Measurements from ENCODE around the gene ZNG1F. TPM values are rescaled to one million over a fixed set of nuclear protein-coding genes. Genes with fewer than 3 reads are reported as not detected.
"Not testable (repeated sequence)": the region's sequence is repeated elsewhere in the genome, so short reads cannot be mapped to it uniquely, and the experiment has no call there.

ZNG1F gene
- total RNA-seq, 4 donors from 2014 or later: 8.1 to 20.8 (median 12.4) TPM

DNA sequence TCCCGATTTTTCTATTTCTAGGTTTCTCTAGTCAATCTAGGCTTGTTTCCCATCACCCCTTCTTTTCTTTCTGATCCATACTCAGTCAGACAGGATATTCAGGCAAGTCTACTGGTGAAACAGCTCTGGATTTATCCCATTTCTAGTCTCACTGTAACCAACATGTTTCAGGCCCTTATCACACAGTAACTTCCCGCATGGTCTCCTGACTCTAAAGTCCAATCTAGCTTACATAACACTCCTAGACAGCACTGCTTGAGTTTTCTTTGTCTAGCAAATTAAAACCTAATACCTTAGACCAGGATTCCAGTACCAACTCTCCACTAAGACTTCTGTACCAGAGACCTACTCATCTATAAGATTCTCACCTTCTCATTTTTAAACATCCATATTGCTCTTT lies 47.2 kb downstream of the ZNG1F start:
- not testable (repeated sequence) for H3K27me3 ChIP-seq; H3K4me1 ChIP-seq; H3K9me3 ChIP-seq; H3K36me3 ChIP-seq; DNase-seq (ENCODE audit: low spot score in 2 of 2); H3K4me3 ChIP-seq; H3K27ac ChIP-seq
- 93% methylated on average over 2 of the region's 2 CpGs for WGBS

DNA sequence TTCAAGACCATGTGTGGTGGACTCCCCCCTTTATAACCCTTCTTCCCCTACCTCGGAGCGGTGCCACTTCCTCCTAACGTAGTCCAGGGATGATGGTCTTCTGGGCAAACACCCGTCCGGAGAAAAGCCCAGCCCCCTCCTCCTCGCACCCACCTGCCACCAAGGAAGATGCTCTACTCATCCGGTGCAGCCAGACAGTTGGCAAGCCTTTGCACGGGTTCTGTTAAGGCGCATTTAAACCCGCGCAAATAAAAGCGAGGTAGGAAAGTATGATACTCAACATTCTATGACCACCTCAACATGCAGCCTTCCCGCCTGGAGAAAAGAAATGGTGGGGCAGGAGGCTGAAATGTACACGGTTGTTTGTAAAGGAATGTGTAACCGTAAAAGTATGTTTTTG lies 60.5 kb downstream of the ZNG1F start, which contains the start of gene FOXD4L6:
Gene FOXD4L6 (minus strand): TSS at position 101 of the 400 bp plus-strand sequence. CDS start 298 bp downstream, outside the sequence.
- DNase-seq (ENCODE audit: low spot score in 2 of 2); H3K4me3 ChIP-seq; H3K36me3 ChIP-seq; H3K27ac ChIP-seq; H3K9me3 ChIP-seq; H3K4me1 ChIP-seq; H3K27me3 ChIP-seq: not testable (repeated sequence)
- 67% methylated on average over 2 of the region's 15 CpGs for WGBS

GRCh38 chr9:41126746-41127446 lies 62.2 kb downstream of the ZNG1F start:
- H3K27me3 ChIP-seq; H3K27ac ChIP-seq; DNase-seq (ENCODE audit: low spot score in 2 of 2); H3K4me3 ChIP-seq; H3K9me3 ChIP-seq; H3K4me1 ChIP-seq; H3K36me3 ChIP-seq: not testable (repeated sequence)
- no CpG with 5 or more reads among the region's 45 CpGs for WGBS

DNA sequence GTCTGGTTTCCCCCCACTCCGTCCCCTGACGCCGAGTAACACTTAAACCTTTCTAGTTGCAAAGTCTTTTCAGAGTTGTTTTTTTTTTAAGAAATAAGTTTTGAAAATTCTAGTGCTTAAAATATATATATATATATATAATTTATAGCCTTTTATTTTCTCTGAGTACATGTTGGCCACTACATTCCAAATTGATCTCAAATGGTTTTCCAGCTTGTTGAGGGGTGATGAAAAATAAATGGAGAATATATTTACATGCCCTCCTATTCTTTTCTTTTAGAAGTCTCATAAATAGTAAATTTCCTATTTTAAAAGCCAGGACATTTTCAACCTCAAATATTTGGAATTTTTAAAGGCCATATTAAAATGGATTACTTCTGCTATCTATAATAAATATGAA lies 63.2 kb downstream of the ZNG1F start:
- not testable (repeated sequence) for H3K4me1 ChIP-seq; H3K27me3 ChIP-seq; H3K36me3 ChIP-seq; DNase-seq (ENCODE audit: low spot score in 2 of 2); H3K27ac ChIP-seq; H3K9me3 ChIP-seq; H3K4me3 ChIP-seq
- 19% methylated on average over 3 of the region's 3 CpGs for WGBS

GRCh38 chr9:41125109-41125658 lies 63.9 kb downstream of the ZNG1F start:
- H3K4me1 ChIP-seq; H3K4me3 ChIP-seq; H3K9me3 ChIP-seq; DNase-seq (ENCODE audit: low spot score in 2 of 2); H3K27ac ChIP-seq; H3K27me3 ChIP-seq; H3K36me3 ChIP-seq: not testable (repeated sequence)
- WGBS: no CpG with 5 or more reads among the region's 21 CpGs

DNA sequence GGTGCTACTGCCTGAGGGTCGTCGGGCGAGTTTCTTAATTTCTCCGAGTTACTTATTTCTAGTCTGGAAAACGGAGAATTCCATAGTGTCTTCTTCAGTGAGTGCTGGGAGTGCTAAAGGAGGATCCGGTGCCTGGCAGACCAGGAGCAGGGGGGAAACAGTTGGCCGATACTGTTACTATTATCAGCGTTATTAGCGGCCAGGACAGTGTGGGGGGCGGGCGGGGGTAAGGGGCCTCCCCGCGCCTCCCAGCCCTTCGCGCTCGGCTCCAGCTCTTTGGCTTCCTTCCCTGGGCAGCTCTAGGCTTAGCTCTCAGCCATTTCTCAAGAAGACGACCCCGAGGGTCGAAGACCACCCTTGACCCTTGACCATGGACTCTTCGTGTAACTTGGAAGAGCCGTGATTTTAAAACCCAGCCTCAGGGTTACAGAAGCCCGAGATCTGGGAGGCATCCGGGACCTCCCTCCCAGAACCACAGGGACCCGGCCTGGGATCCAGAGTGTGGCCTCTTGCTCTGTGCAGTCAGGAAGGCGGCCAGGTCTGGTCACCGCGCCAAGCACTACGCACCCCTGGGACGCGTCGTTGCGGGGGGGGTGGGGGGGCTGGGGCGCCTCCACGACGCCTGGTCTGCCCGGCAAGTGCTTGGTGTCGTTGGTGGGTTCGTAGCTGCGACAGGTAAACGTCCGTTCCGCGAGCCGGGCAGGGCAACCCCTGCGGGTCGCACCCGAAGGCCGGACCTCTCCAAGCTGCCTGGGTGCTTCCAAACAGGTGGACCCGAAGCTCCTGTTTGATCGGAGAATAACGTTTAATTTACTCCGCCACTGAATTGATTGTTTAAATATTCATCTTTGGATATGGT lies 64.6 kb downstream of the ZNG1F start:
- no CpG with 5 or more reads among the region's 52 CpGs for WGBS
- DNase-seq (ENCODE audit: low spot score in 2 of 2); H3K4me3 ChIP-seq; H3K4me1 ChIP-seq; H3K27ac ChIP-seq; H3K36me3 ChIP-seq; H3K27me3 ChIP-seq; H3K9me3 ChIP-seq: not testable (repeated sequence)

- not testable (repeated sequence) for H3K36me3 ChIP-seq; H3K27me3 ChIP-seq; H3K27ac ChIP-seq; DNase-seq (ENCODE audit: low spot score in 2 of 2); H3K4me3 ChIP-seq; H3K4me1 ChIP-seq; H3K9me3 ChIP-seq
- no CpG with 5 or more reads among the region's 33 CpGs for WGBS
Observed at GRCh38 chr9:41123812-41124211, 65.3 kb downstream of the ZNG1F start.

GRCh38 chr9:41123396-41123795 lies 65.7 kb downstream of the ZNG1F start:
- DNase-seq (ENCODE audit: low spot score in 2 of 2); H3K27ac ChIP-seq; H3K9me3 ChIP-seq; H3K27me3 ChIP-seq; H3K4me1 ChIP-seq; H3K4me3 ChIP-seq; H3K36me3 ChIP-seq: not testable (repeated sequence)
- WGBS: no CpG with 5 or more reads among the region's 32 CpGs

DNA sequence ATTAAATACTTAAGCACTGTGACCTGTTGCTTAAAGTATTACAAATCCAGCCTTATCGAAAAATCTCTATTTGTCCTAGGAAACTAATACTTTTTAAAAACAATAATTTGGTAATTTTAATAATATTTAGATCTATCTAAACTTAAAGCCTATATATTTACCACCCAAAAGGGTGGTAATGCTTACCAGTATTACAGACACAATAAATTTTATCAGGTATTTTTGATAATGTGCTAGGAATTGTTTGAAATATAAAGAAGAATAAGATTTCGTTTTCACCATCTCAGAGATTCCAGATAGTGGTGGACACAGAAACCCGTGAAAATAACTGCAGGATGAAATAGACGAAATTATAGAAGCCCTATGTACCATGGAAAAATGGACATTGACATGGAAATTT lies 68.4 kb downstream of the ZNG1F start:
- WGBS: 44% methylated on average over 4 of the region's 4 CpGs
- not testable (repeated sequence) for DNase-seq (ENCODE audit: low spot score in 2 of 2)

GRCh38 chr9:41119719-41120118 lies 69.4 kb downstream of the ZNG1F start:
- not testable (repeated sequence) for H3K4me3 ChIP-seq; H3K9me3 ChIP-seq; H3K27me3 ChIP-seq; H3K4me1 ChIP-seq; H3K27ac ChIP-seq; DNase-seq (ENCODE audit: low spot score in 2 of 2); H3K36me3 ChIP-seq
- no CpG with 5 or more reads among the region's 5 CpGs for WGBS

More for the DNA sequence above, 68.4 kb downstream of the ZNG1F start:
- not testable (repeated sequence) for H3K4me3 ChIP-seq, H3K36me3 ChIP-seq, H3K4me1 ChIP-seq, H3K9me3 ChIP-seq, H3K27ac ChIP-seq, H3K27me3 ChIP-seq

DNA sequence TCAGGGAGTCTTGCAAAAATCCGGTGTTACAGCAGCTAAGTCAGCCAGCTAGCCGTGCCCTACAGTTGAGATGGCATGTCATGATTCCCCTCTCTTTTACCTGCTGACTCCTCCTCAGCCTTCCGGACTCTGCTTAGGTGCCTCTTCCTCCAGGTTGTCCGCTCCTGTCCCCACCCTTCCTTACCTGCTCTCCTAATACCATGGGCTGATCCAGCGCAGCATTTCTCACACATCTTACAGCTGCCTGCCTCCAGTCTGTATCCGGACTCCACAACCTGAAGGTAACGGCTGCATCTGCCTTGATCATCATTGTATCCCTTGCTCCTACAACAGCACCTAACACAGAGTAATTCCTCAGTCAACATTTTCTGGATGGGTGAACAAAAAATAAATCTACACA lies 69.8 kb downstream of the ZNG1F start:
- H3K4me1 ChIP-seq, H3K27me3 ChIP-seq, H3K27ac ChIP-seq, H3K4me3 ChIP-seq, H3K36me3 ChIP-seq, H3K9me3 ChIP-seq: not testable (repeated sequence)
- DNase-seq (ENCODE audit: low spot score in 2 of 2): peak in 1 of 2 donors; percentile 27
- 51% methylated on average over 7 of the region's 7 CpGs for WGBS

DNA sequence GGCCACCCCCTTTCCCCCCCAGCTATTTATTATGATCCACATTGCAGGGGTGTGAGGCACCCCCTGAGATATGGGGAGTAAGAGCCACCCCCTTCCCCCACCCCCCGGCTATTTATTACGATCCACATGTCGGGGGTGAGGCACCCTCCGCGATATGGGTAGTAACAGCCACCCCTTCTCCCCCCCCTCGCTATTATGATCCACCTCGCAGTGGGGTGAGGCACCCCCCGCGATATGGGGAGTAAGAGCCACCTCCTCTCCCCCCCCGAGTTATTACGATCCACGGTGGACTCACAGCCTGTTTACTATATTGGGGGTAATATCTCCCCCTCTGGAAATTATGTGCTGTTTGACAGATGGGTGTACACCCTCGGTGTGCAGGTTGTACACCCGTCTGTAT lies 75.8 kb downstream of the ZNG1F start:
- peaks cover 13% of the 10 kb centered on the region for H3K27me3 ChIP-seq
- 36% methylated on average over 2 of the region's 14 CpGs for WGBS
- H3K4me1 ChIP-seq; DNase-seq (ENCODE audit: low spot score in 2 of 2); H3K27ac ChIP-seq; H3K9me3 ChIP-seq; H3K4me3 ChIP-seq; H3K36me3 ChIP-seq: not testable (repeated sequence)

DNA sequence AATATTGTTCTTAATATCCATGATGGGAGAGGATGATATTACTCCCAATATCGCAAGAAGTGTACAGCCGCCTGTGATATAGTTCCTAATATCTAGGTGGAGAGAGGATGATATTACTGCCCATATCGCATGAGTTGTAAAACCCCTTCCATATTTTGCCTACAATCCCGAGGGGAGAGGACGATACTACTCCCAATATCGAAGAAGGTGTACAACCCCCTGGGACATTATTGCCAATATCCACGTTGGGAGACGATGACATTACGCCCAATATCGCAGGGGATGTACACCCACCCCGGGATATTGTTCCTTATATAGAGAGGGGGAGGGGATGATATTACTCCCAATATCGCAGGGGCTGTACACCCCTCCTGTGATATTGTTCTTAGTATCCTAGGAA lies 77.7 kb downstream of the ZNG1F start:
- DNase-seq (ENCODE audit: low spot score in 2 of 2); H3K4me1 ChIP-seq; H3K36me3 ChIP-seq; H3K4me3 ChIP-seq; H3K27ac ChIP-seq; H3K9me3 ChIP-seq: not testable (repeated sequence)
- H3K27me3 ChIP-seq: peaks cover 23% of the 10 kb centered on the region
- 87% methylated on average over 11 of the region's 12 CpGs for WGBS

DNA sequence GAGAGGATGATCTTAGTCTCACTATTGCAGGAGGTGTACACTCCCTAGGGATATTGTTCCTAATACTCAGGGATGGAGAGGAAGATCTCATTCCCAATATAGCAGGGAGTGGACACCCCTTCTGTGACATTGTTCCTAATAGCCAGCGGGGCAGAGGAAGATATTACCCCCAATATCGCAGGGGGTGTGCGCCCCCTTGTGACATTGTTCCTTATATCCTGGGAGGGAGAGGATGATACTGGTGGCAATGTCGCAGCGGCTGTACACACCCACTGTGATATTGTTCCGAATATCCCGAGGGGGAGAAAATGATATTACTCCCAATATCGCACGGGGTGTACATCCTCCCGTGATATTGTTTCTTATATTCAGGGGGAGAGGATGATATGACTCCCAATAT lies 78.2 kb downstream of the ZNG1F start:
- not testable (repeated sequence) for H3K4me1 ChIP-seq; H3K4me3 ChIP-seq; DNase-seq (ENCODE audit: low spot score in 2 of 2); H3K9me3 ChIP-seq; H3K27ac ChIP-seq; H3K36me3 ChIP-seq
- WGBS: 47% methylated on average over 9 of the region's 10 CpGs
- peaks cover 24% of the 10 kb centered on the region for H3K27me3 ChIP-seq

Data from suprapubic skin (tissue), 4 donors.